Mesendoderm (in vitro differentiated cells): ENCODE results near the gene TMEM167A.
"Not testable (repeated sequence)": the region's sequence is repeated elsewhere in the genome, so short reads cannot be mapped to it uniquely, and the experiment has no call there.

Source experiments
- DNase-seq: peaks from one replicate; pipeline ENCODE4 v3.0.0; 2013
- H2AK5ac ChIP-seq: 2 replicates; pipeline ENCODE4 v1.6.1; 2013; ENCODE audit warnings: low read length, inconsistent platforms
- H2BK120ac ChIP-seq: 2 replicates; pipeline ENCODE4 v1.6.1; 2013; ENCODE audit warnings: low read depth, mild to moderate bottlenecking, low read length, moderate library complexity, mixed read lengths
- H2BK15ac ChIP-seq: replicated peaks from 2 replicates; pipeline ENCODE4 v1.6.1; 2013; ENCODE audit warnings: low read depth, mild to moderate bottlenecking, moderate library complexity
- H2BK5ac ChIP-seq: 2 replicates; pipeline ENCODE4 v1.6.1; 2013; ENCODE audit warnings: low read length, inconsistent platforms
- H3K18ac ChIP-seq: 2 replicates; pipeline ENCODE4 v1.6.1; 2013; ENCODE audit warnings: mild to moderate bottlenecking, low read length, mixed read lengths
- H3K23ac ChIP-seq: one replicate; pipeline ENCODE4 v1.6.1; 2013; ENCODE audit warnings: low read length
- H3K27ac ChIP-seq: 2 replicates; pipeline ENCODE4 v1.5.1; 2013; ENCODE audit warnings: low read depth, mild to moderate bottlenecking, inconsistent platforms, low read length, moderate library complexity
- H3K27me3 ChIP-seq: 2 replicates; pipeline ENCODE4 v1.6.1; 2013; ENCODE audit warnings: low read length, control low read depth, mild to moderate bottlenecking, inconsistent platforms; ENCODE audit not compliant: insufficient read depth, poor library complexity
- H3K36me3 ChIP-seq: 2 replicates; pipeline ENCODE4 v1.6.1; 2013; ENCODE audit warnings: low read length, inconsistent platforms; ENCODE audit not compliant: control insufficient read depth, insufficient read depth
- H3K4ac ChIP-seq: one replicate; pipeline ENCODE4 v1.6.1; 2013; ENCODE audit warnings: low read depth, mild to moderate bottlenecking, low read length, moderate library complexity
- H3K4me1 ChIP-seq: 2 replicates; pipeline ENCODE4 v1.6.1; 2013; ENCODE audit warnings: low read depth, low read length, inconsistent platforms; ENCODE audit not compliant: control insufficient read depth
- H3K4me2 ChIP-seq: 2 replicates; pipeline ENCODE4 v1.6.1; 2013; ENCODE audit warnings: low read length
- H3K4me3 ChIP-seq: 2 replicates; pipeline ENCODE4 v1.5.1; 2013; ENCODE audit warnings: mild to moderate bottlenecking, low read length
- H3K56ac ChIP-seq: one replicate; pipeline ENCODE4 v1.6.1; 2013; ENCODE audit warnings: low read length
- H3K79me1 ChIP-seq: 2 replicates; pipeline ENCODE4 v1.6.1; 2013; ENCODE audit warnings: low read length, inconsistent platforms
- H3K79me2 ChIP-seq: 2 replicates; pipeline ENCODE4 v1.6.1; 2013; ENCODE audit warnings: mild to moderate bottlenecking, low read length; ENCODE audit not compliant: control insufficient read depth, insufficient read depth
- H3K9ac ChIP-seq: 2 replicates; pipeline ENCODE4 v1.6.1; 2013; ENCODE audit warnings: low read length, inconsistent platforms
- H4K5ac ChIP-seq: one replicate; pipeline ENCODE4 v1.6.1; 2013; ENCODE audit warnings: low read length
- H4K8ac ChIP-seq: one replicate; pipeline ENCODE4 v1.6.1; 2013; ENCODE audit warnings: low read depth, mild to moderate bottlenecking, control low read depth, low read length, moderate library complexity
- WGBS: extraction: QIAGEN DNeasy Blood & Tissue Kit; methylation state at CpG from one replicate; pipeline ENCODE4 v1.1.7; 2013; ENCODE audit warnings: low lambda C conversion rate, missing lambda C conversion rate; ENCODE audit not compliant: insufficient coverage; ENCODE audit errors: extremely low coverage; 5-methylcytosine and 5-hydroxymethylcytosine counted together

TMEM167A gene

DNA sequence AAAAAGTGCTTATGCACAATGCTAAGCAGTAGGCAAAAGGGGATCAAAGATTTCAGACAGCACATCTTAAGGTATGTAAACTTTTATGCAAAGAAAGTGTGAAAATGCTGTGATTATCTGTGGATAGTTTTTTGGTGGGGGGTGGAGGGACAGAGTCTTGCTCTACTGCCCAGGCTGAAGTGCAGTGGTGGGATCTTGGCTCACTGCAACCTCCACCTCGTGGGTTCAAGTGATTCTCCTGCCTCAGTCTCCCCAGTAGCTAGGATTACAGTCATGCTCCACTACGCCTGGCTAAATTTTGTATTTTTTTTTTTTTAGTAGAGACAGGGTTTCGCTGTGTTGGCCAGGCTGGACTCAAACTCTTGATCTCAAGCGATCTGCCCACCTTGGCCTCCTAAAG lies 9.8 kb downstream of the TMEM167A start:
- H3K4me3 ChIP-seq, H3K4ac ChIP-seq, H2AK5ac ChIP-seq, H4K5ac ChIP-seq, H3K79me1 ChIP-seq, H3K18ac ChIP-seq, H3K4me2 ChIP-seq, H3K27ac ChIP-seq, H3K56ac ChIP-seq, H2BK120ac ChIP-seq, H2BK15ac ChIP-seq, H2BK5ac ChIP-seq, H3K4me1 ChIP-seq, H3K36me3 ChIP-seq, H3K27me3 ChIP-seq, H3K23ac ChIP-seq, H3K9ac ChIP-seq, DNase-seq, H4K8ac ChIP-seq: not testable (repeated sequence)
- WGBS, result no CpG with 5 or more reads among the region's 4 CpGs
- H3K79me2 ChIP-seq, result peaks cover 42% of the 10 kb centered on the region

DNA sequence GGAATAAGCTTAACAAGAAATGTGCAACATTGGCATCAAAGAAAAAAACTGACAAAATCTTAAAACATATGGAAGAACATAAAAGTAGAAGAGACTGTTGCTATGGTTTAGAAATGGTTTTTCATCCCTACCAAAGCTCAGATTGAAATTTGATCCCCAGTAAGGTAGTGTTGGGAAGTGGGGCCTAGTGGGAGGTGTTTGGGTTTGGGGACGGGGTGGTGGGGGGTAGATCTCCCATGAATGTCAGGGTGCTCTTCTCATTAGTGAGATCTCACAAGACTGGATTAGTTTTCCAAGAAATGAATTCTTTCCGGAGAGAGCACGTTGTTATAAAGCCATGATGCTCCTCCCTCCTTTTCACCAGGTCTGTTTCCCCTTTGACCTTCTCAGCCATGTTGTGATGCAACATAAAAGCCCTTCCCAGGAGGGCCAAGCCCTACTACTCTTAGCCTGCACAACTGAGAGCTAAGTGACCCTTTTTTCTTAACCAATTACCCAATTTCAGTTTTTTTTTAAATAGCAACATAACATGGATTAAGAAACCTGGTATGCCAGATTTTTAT lies 10.6 kb downstream of the TMEM167A start:
- H2BK15ac ChIP-seq, result no peak overlapping the region
- H3K27me3 ChIP-seq, result no peaks in the 10 kb centered on the region
- no peak overlapping the region for H4K8ac ChIP-seq
- no peak overlapping the region for H3K9ac ChIP-seq
- no peaks in the 10 kb centered on the region for H3K4me1 ChIP-seq
- H3K56ac ChIP-seq, result no peak overlapping the region
- no peak overlapping the region for H3K23ac ChIP-seq
- DNase-seq, result peak; percentile 53
- H3K18ac ChIP-seq, result no peak overlapping the region
- H3K4me3 ChIP-seq, result no peak overlapping the region
- H2BK120ac ChIP-seq, result no peak overlapping the region
- H3K4me2 ChIP-seq, result no peak overlapping the region
- no peak overlapping the region for H3K4ac ChIP-seq
- no peak overlapping the region for H2BK5ac ChIP-seq
- no CpG with 5 or more reads among the region's 3 CpGs for WGBS
- H3K79me1 ChIP-seq, result peaks cover 2% of the 10 kb centered on the region
- H3K36me3 ChIP-seq, result no peaks in the 10 kb centered on the region
- no peak overlapping the region for H3K27ac ChIP-seq
- H2AK5ac ChIP-seq, result no peak overlapping the region
- no peak overlapping the region for H4K5ac ChIP-seq
- H3K79me2 ChIP-seq, result peaks cover 34% of the 10 kb centered on the region

DNA sequence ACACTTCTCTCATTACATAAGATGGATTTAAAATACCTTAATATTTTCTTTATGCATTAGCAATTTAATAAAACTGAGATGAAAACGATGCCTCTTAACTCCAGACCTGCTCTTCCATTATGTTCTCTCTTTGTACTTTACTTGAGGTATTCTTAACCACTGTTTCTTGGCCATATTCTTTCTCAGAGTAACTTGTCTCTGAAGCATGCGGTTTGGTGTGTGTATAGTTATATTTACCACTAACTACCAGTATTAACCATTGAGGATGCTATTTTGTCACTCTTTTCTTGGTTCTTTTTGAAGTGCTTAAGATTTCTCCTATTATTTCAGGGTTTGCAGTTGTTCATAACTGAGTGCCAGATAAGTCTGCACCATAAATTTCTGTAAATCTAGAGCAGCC lies 17.9 kb downstream of the TMEM167A start:
- no peak overlapping the region for H3K4ac ChIP-seq
- no peaks in the 10 kb centered on the region for H3K4me1 ChIP-seq
- no peak overlapping the region for H3K27ac ChIP-seq
- H3K56ac ChIP-seq, result no peak overlapping the region
- H3K79me2 ChIP-seq, result peaks cover under 1% of the 10 kb centered on the region
- H2BK15ac ChIP-seq, result no peak overlapping the region
- peaks cover 1% of the 10 kb centered on the region for H3K79me1 ChIP-seq
- H2BK5ac ChIP-seq, result no peak overlapping the region
- H2AK5ac ChIP-seq, result no peak overlapping the region
- H3K27me3 ChIP-seq, result no peaks in the 10 kb centered on the region
- no peak overlapping the region for H3K9ac ChIP-seq
- no CpG with 5 or more reads among the region's 2 CpGs for WGBS
- no peak overlapping the region for H4K5ac ChIP-seq
- H3K36me3 ChIP-seq, result no peaks in the 10 kb centered on the region
- no peak overlapping the region for H3K23ac ChIP-seq
- no peak overlapping the region for H2BK120ac ChIP-seq
- no peak overlapping the region for H3K4me2 ChIP-seq
- no peak overlapping the region for H3K4me3 ChIP-seq
- no peak for DNase-seq
- H3K18ac ChIP-seq, result no peak overlapping the region
- no peak overlapping the region for H4K8ac ChIP-seq

DNA sequence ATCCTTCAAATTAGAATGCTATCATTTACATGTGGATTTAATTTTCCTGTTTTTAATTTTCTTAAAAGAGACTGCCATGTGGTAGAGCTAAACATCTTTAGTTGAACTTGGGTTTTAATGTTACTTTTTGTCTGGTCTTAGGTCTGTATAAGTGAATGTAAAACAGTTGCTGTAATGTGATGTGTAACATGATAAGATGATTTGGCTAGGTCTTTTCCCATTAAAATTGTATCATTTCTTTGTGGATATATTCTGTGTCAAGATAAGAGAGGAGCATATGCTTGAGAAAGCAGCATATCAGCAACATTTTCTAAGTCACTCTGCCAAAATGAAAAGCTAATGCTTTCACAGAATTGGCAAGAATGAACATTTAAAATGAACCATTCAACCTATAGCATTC lies 18.5 kb downstream of the TMEM167A start:
- H3K79me1 ChIP-seq, result peaks cover 1% of the 10 kb centered on the region
- H2BK5ac ChIP-seq, result no peak overlapping the region
- H3K18ac ChIP-seq, result no peak overlapping the region
- H3K4me3 ChIP-seq, result no peak overlapping the region
- no peak overlapping the region for H3K9ac ChIP-seq
- H4K5ac ChIP-seq, result no peak overlapping the region
- H3K56ac ChIP-seq, result no peak overlapping the region
- H3K79me2 ChIP-seq, result no peaks in the 10 kb centered on the region
- no peak overlapping the region for H2BK120ac ChIP-seq
- no peak overlapping the region for H2BK15ac ChIP-seq
- no peaks in the 10 kb centered on the region for H3K27me3 ChIP-seq
- no peak overlapping the region for H3K4me2 ChIP-seq
- no peak overlapping the region for H3K23ac ChIP-seq
- no peak overlapping the region for H3K4ac ChIP-seq
- H3K36me3 ChIP-seq, result no peaks in the 10 kb centered on the region
- DNase-seq, result no peak
- H3K4me1 ChIP-seq, result no peaks in the 10 kb centered on the region
- H3K27ac ChIP-seq, result no peak overlapping the region
- H2AK5ac ChIP-seq, result no peak overlapping the region
- no peak overlapping the region for H4K8ac ChIP-seq

DNA sequence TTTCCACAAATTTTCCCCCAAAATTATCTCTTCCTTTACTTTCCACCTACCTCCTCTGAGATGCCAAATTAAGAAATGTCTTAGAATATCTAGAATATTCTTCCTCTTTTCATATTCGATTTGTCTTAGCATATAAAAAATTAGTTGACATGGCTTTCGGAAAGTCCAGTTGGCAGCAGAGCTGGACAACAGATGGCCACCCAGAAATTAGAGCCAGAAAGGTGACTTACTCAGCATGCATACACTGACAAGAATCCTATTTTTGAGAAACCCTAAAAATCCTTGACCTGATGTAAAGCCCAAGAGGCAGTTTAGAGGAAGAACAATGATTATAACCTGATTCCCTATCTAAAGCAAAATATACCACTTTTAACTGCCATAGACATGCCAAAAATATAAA lies 22.0 kb downstream of the TMEM167A start:
- Histone ChIP-seq H3K27me3 (no peaks in the 10 kb centered on the region), H3K36me3 (no peaks in the 10 kb centered on the region), H4K5ac (no peak overlapping the region), H2BK15ac (no peak overlapping the region), H3K27ac (no peak overlapping the region), H4K8ac (no peak overlapping the region), H2AK5ac (no peak overlapping the region), H2BK5ac (no peak overlapping the region), H3K4me2 (no peak overlapping the region), H3K23ac (no peak overlapping the region), H3K79me1 (peaks cover 1% of the 10 kb centered on the region), H2BK120ac (no peak overlapping the region), H3K56ac (no peak overlapping the region), H3K4me3 (no peak overlapping the region), H3K18ac (no peak overlapping the region), H3K9ac (no peak overlapping the region), H3K4me1 (no peaks in the 10 kb centered on the region), H3K79me2 (no peaks in the 10 kb centered on the region), H3K4ac (no peak overlapping the region)
- DNase-seq, result no peak
- WGBS, result no CpG with 5 or more reads among the region's 2 CpGs

DNA sequence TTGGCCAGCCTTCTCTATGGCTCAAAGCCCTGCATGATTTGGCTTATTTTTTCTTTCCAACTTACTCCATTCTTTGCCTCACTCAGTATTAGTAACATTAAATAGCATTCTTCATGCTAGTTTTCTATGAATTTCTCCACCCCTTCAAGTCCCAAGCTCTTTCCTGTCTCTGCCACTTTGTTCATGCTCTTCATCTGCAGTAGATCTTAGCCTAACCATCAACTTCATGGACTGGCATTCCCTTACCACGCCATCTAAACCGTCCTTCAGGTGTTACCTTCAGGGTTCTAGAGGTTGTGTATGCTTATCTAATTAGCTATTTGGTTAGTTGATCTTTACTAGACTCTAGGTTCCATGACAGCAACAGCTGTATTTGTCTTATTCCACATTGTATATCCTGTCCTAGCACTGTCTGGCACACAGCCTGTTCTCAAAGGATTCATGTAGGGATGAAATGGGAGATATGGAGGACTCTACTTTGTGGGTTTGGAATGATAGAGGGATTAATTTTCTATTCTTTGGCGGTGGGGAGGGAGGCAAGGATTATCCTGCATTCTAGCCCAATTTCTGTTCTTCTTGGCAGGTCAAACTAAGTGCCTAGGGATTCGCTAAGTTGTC lies 26.4 kb downstream of the TMEM167A start:
- Histone ChIP-seq H2BK5ac (no peak overlapping the region), H3K79me1 (no peaks in the 10 kb centered on the region), H3K18ac (no peak overlapping the region), H3K36me3 (no peaks in the 10 kb centered on the region), H3K4me2 (no peak overlapping the region), H3K56ac (no peak overlapping the region), H2BK15ac (no peak overlapping the region), H3K27me3 (no peaks in the 10 kb centered on the region), H3K27ac (no peak overlapping the region), H4K5ac (no peak overlapping the region), H3K79me2 (no peaks in the 10 kb centered on the region), H4K8ac (no peak overlapping the region), H2AK5ac (no peak overlapping the region), H3K4me1 (no peaks in the 10 kb centered on the region), H2BK120ac (no peak overlapping the region), H3K23ac (no peak overlapping the region), H3K9ac (no peak overlapping the region), H3K4ac (no peak overlapping the region), H3K4me3 (no peak overlapping the region)
- DNase-seq, result no peak
- no CpG with 5 or more reads among the region's 4 CpGs for WGBS
